OCI-LY7 (cell line): ENCODE data around the gene FANCI.

Experiments used
- CTCF ChIP-seq: fragments of 200-600 bp; sonication (generic); conservative IDR thresholded peaks from 2 replicates; pipeline ENCODE4 v1.5.1; 2014; ENCODE audit warnings: mild to moderate bottlenecking, antibody characterized with exemption, low read length, moderate library complexity, mixed read lengths
- EZH2phosphoT487 ChIP-seq: fragments of 200-600 bp; sonication (generic); IDR thresholded peaks from 2 replicates; pipeline ENCODE4 v1.6.1; 2018; ENCODE audit warnings: low read depth, borderline replicate concordance, mild to moderate bottlenecking, mixed run types, antibody characterized with exemption, low read length, moderate library complexity, mixed read lengths

GRCh38 chr15:89341316-89342005 lies 97.7 kb downstream of the FANCI start:
- TF ChIP-seq CTCF, result no peak
- no peak for TF ChIP-seq EZH2phosphoT487
